SK-N-SH treated with all-trans-retinoic acid at 6 μM for 48 hours (cell line): ENCODE results near the gene CORO7.
A peak's percentile ranks its signal among the peaks of the same experiment; 100 is the strongest.

Experiments used
- ATAC-seq: fragments of 200-7000 bp; cut with Tn5 transposase; 3 replicates; pipeline ENCODE4 v1.9.1; 2020; ENCODE audit warnings: mild to moderate bottlenecking, moderate library complexity
- ARNTL ChIP-seq: fragments of 450-650 bp; formaldehyde crosslinking; IDR thresholded peaks from 2 replicates; pipeline ENCODE4 v1.5.0; 2020; ENCODE audit warnings: low read depth, mild to moderate bottlenecking, moderate library complexity, borderline replicate concordance
- BACH2 ChIP-seq: fragments of 250-450 bp; sonication (Bioruptor Pico); IDR thresholded peaks from 2 replicates; pipeline ENCODE4 v1.9.0; 2021; ENCODE audit warnings: mild to moderate bottlenecking, borderline replicate concordance
- CREB5 ChIP-seq: fragments of 250-450 bp; sonication (Bioruptor Pico); IDR thresholded peaks from 2 replicates; pipeline ENCODE4 v1.5.1; 2020; ENCODE audit warnings: low read depth, mild to moderate bottlenecking, moderate library complexity
- CSDC2 ChIP-seq: fragments of 250-450 bp; sonication (Bioruptor Pico); IDR thresholded peaks from 2 replicates; pipeline ENCODE4 v1.5.0; 2020; ENCODE audit warnings: mild to moderate bottlenecking, moderate library complexity
- ESRRG ChIP-seq: fragments of 250-450 bp; sonication (Bioruptor Pico); IDR thresholded peaks from 2 replicates; pipeline ENCODE4 v1.6.1; 2021; ENCODE audit warnings: mild to moderate bottlenecking
- GLIS3 ChIP-seq: fragments of 250-450 bp; sonication (Bioruptor Pico); IDR thresholded peaks from 2 replicates; pipeline ENCODE4 v1.5.0; 2020; ENCODE audit warnings: mild to moderate bottlenecking, moderate library complexity
- ISL1 ChIP-seq: fragments of 250-450 bp; sonication (Bioruptor Pico); IDR thresholded peaks from 2 replicates; pipeline ENCODE4 v2.1.2; 2022; ENCODE audit warnings: mild to moderate bottlenecking, moderate library complexity
- POU6F1 ChIP-seq: fragments of 250-450 bp; sonication (Bioruptor Pico); IDR thresholded peaks from 2 replicates; pipeline ENCODE4 v1.8.0; 2021; ENCODE audit warnings: low read depth, mild to moderate bottlenecking, moderate library complexity, borderline replicate concordance
- RARB ChIP-seq: fragments of 250-450 bp; sonication (Bioruptor Pico); IDR thresholded peaks from 2 replicates; pipeline ENCODE4 v1.8.0; 2021; ENCODE audit warnings: mild to moderate bottlenecking, moderate library complexity
- SNAI2 ChIP-seq: fragments of 250-450 bp; sonication (Bioruptor Pico); IDR thresholded peaks from 2 replicates; pipeline ENCODE4 v1.5.0; 2020; ENCODE audit warnings: mild to moderate bottlenecking, moderate library complexity
- TCF4 ChIP-seq: fragments of 250-450 bp; sonication (Bioruptor Pico); IDR thresholded peaks from 2 replicates; pipeline ENCODE4 v1.8.0; 2021; ENCODE audit warnings: mild to moderate bottlenecking, moderate library complexity, borderline replicate concordance
- TOX ChIP-seq: fragments of 250-450 bp; sonication (Bioruptor Pico); IDR thresholded peaks from 2 replicates; pipeline ENCODE4 v1.8.0; 2021; ENCODE audit warnings: mild to moderate bottlenecking, moderate library complexity, borderline replicate concordance
- TSHZ2 ChIP-seq: fragments of 250-450 bp; sonication (Bioruptor Pico); IDR thresholded peaks from 2 replicates; pipeline ENCODE4 v1.5.0; 2020; ENCODE audit warnings: mild to moderate bottlenecking, moderate library complexity
- ZFP3 ChIP-seq: fragments of 250-450 bp; sonication (Bioruptor Pico); IDR thresholded peaks from 2 replicates; pipeline ENCODE4 v1.5.0; 2020; ENCODE audit warnings: mild to moderate bottlenecking, moderate library complexity
- ZFP30 ChIP-seq: fragments of 450-650 bp; formaldehyde crosslinking; IDR thresholded peaks from 2 replicates; pipeline ENCODE4 v1.5.0; 2022; ENCODE audit warnings: mild to moderate bottlenecking, moderate library complexity
- ZNF565 ChIP-seq: fragments of 450-650 bp; formaldehyde crosslinking; conservative IDR thresholded peaks from 2 replicates; pipeline ENCODE4 v1.5.0; 2020; ENCODE audit warnings: low read depth, mild to moderate bottlenecking, moderate library complexity
- ZNF70 ChIP-seq: fragments of 450-650 bp; formaldehyde crosslinking; IDR thresholded peaks from 2 replicates; pipeline ENCODE4 v1.5.0; 2020; ENCODE audit warnings: mild to moderate bottlenecking, moderate library complexity
- ZNF8 ChIP-seq: fragments of 450-650 bp; formaldehyde crosslinking; IDR thresholded peaks from 2 replicates; pipeline ENCODE4 v1.5.0; 2020; ENCODE audit warnings: mild to moderate bottlenecking, moderate library complexity
- TF ChIP-seq, protein P1 (sequence below): fragments of 250-450 bp; sonication (Bioruptor Pico); IDR thresholded peaks from 2 replicates; pipeline ENCODE4 v1.8.0; 2020; ENCODE audit warnings: mild to moderate bottlenecking, moderate library complexity, borderline replicate concordance
- TF ChIP-seq, protein P2 (sequence below): fragments of 250-450 bp; sonication (Bioruptor Pico); IDR thresholded peaks from 2 replicates; pipeline ENCODE4 v1.5.1; 2021; ENCODE audit warnings: mild to moderate bottlenecking, moderate library complexity

The CORO7 gene

GRCh38 chr16:4351880-4352279 lies 64.5 kb downstream of the CORO7 start:
- TF ChIP-seq ZNF70 (CRISPR knock-in tag), result no peak
- TF ChIP-seq RARB (CRISPR knock-in tag), result no peak
- TF ChIP-seq, protein P1, sequence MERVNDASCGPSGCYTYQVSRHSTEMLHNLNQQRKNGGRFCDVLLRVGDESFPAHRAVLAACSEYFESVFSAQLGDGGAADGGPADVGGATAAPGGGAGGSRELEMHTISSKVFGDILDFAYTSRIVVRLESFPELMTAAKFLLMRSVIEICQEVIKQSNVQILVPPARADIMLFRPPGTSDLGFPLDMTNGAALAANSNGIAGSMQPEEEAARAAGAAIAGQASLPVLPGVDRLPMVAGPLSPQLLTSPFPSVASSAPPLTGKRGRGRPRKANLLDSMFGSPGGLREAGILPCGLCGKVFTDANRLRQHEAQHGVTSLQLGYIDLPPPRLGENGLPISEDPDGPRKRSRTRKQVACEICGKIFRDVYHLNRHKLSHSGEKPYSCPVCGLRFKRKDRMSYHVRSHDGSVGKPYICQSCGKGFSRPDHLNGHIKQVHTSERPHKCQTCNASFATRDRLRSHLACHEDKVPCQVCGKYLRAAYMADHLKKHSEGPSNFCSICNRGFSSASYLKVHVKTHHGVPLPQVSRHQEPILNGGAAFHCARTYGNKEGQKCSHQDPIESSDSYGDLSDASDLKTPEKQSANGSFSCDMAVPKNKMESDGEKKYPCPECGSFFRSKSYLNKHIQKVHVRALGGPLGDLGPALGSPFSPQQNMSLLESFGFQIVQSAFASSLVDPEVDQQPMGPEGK, result no peak
- TF ChIP-seq, protein P2, sequence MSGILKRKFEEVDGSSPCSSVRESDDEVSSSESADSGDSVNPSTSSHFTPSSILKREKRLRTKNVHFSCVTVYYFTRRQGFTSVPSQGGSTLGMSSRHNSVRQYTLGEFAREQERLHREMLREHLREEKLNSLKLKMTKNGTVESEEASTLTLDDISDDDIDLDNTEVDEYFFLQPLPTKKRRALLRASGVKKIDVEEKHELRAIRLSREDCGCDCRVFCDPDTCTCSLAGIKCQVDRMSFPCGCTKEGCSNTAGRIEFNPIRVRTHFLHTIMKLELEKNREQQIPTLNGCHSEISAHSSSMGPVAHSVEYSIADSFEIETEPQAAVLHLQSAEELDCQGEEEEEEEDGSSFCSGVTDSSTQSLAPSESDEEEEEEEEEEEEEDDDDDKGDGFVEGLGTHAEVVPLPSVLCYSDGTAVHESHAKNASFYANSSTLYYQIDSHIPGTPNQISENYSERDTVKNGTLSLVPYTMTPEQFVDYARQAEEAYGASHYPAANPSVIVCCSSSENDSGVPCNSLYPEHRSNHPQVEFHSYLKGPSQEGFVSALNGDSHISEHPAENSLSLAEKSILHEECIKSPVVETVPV, result no peak
- no peak for TF ChIP-seq BACH2 (CRISPR knock-in tag)
- no peak for TF ChIP-seq TCF4 (CRISPR knock-in tag)
- no peak for TF ChIP-seq ISL1 (CRISPR knock-in tag)
- TF ChIP-seq ZFP3 (CRISPR knock-in tag), result no peak
- TF ChIP-seq CREB5 (CRISPR knock-in tag), result no peak
- no peak for TF ChIP-seq ESRRG (CRISPR knock-in tag)
- no peak for TF ChIP-seq POU6F1
- no peak for TF ChIP-seq TSHZ2
- TF ChIP-seq CSDC2 (CRISPR knock-in tag), result no peak
- no peak for TF ChIP-seq TOX (CRISPR knock-in tag)
- no peak for TF ChIP-seq ARNTL (CRISPR knock-in tag)
- no peak for TF ChIP-seq SNAI2 (CRISPR knock-in tag)
- TF ChIP-seq GLIS3 (CRISPR knock-in tag), result no peak
- no peak for TF ChIP-seq ZNF8 (CRISPR knock-in tag)
- peak; percentile 40 for ATAC-seq

DNA sequence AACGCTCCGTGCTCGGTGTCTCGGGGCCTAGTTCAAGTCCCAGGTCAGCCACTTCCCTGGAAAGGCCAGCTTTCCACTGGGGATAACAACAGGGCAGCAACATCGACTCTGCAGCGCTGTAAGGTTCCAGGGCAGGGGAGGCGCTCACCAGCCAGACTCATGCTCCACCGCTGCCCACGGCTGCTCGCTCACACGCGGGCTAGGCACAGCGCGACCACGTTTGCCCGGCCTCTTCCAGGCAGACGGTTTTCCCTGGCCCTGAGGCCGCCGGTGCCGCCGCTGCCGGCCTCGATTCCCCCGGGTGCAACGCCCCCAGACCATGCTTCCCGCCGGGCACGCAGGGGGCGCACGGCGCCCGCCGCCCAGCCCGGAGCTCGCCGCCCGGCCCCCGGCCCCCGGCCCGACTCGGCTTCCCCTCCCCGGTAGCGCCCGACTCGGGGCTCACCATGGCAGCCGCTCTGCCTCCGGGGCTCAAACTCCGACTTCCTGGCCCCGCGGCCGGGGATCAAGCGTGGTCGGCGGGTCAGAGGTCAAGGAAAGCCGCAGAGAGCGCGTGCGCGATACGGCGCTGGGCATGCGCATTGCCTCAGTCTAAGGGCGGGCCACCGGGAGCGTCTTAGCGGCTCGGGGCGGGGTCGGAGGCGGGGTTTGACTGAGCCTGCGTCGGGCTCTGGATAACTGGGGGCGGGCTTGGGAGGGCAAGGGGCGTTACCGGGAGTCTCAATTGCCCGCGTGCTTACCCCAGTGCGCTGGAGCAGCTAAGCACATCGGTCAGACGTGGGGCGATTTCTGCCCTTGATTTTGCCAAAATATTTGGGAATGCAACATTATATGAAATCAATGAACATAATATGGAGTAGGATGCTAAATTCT lies 65.4 kb downstream of the CORO7 start, which contains the start of gene PAM16:
PAM16 (minus strand) TSS at position 535 of the 873 bp plus-strand sequence; CDS start at position 448, 87 bp downstream.
- peak; percentile 94 for ATAC-seq
- no peak for TF ChIP-seq ARNTL (CRISPR knock-in tag)
- no peak for TF ChIP-seq ZFP30
- TF ChIP-seq TCF4 (CRISPR knock-in tag), result no peak

DNA sequence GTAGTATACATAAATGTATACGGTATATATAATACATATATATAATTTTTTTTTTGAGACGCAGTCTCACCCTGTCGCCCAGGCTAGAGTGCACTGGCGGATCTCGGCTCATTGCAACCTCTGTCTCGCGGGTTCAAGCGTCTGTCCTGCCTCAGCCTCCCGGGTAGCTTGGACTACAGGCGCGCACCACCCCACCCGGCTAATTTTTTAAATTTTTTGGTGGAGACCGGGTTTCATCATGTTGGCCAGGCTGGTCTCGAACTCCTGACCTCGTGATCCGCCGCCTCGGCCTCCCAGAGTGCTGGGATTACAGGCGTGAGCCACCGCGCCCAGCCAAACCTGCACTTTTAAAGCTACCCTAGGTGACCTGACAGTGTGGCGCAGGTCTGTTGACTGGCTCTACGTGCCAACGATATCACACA lies 66.0 kb downstream of the CORO7 start:
- ATAC-seq, result no peak
- TF ChIP-seq CREB5 (CRISPR knock-in tag), result no peak
- TF ChIP-seq TSHZ2, result no peak
- no peak for TF ChIP-seq ZNF565
- no peak for TF ChIP-seq ZNF8 (CRISPR knock-in tag)
- TF ChIP-seq, all 23 proteins: peak for 0
